Hepatocyte (in vitro differentiated cells): ENCODE data around the gene TMEM150C. TPM values are rescaled to one million over a fixed set of nuclear protein-coding genes. Genes with fewer than 3 reads are reported as not detected.

Experiments
- DNase-seq: peaks from one replicate; pipeline ENCODE4 v3.0.0-alpha.2; 2016; ENCODE audit warnings: low spot score
- H2AFZ ChIP-seq: fragments of 200-600 bp; sonication (generic); 2 replicates; pipeline ENCODE4 v1.6.0; 2016; ENCODE audit warnings: antibody characterized with exemption, mild to moderate bottlenecking
- H3K27ac ChIP-seq: fragments of 200-600 bp; sonication (generic); 2 replicates; pipeline ENCODE4 v1.5.1; 2016; ENCODE audit warnings: mild to moderate bottlenecking
- H3K27me3 ChIP-seq: fragments of 200-600 bp; sonication (generic); 2 replicates; pipeline ENCODE4 v1.6.1; 2016
- H3K36me3 ChIP-seq: fragments of 200-600 bp; sonication (generic); replicated peaks from 2 replicates; pipeline ENCODE4 v1.5.1; 2016; ENCODE audit warnings: low read depth; ENCODE audit not compliant: insufficient read depth
- H3K4me1 ChIP-seq: fragments of 200-600 bp; sonication (generic); 2 replicates; pipeline ENCODE4 v1.5.1; 2016; ENCODE audit warnings: mild to moderate bottlenecking, moderate library complexity; ENCODE audit not compliant: insufficient read depth
- H3K4me2 ChIP-seq: fragments of 200-600 bp; sonication (generic); 2 replicates; pipeline ENCODE4 v1.6.0; 2016
- H3K4me3 ChIP-seq: fragments of 200-600 bp; sonication (generic); 2 replicates; pipeline ENCODE4 v1.5.1; 2016; ENCODE audit warnings: mild to moderate bottlenecking
- H3K79me2 ChIP-seq: fragments of 200-600 bp; sonication (generic); 2 replicates; pipeline ENCODE4 v1.6.0; 2017; ENCODE audit warnings: mild to moderate bottlenecking
- H3K9me2 ChIP-seq: fragments of 200-600 bp; sonication (generic); replicated peaks from 2 replicates; pipeline ENCODE4 v1.6.0; 2017; ENCODE audit warnings: mild to moderate bottlenecking; ENCODE audit not compliant: insufficient read depth
- H3K9me3 ChIP-seq: fragments of 200-600 bp; sonication (generic); 2 replicates; pipeline ENCODE4 v1.5.1; 2016; ENCODE audit warnings: low read depth, mild to moderate bottlenecking
- H4K20me1 ChIP-seq: fragments of 200-600 bp; sonication (generic); 2 replicates; pipeline ENCODE4 v1.6.0; 2016; ENCODE audit warnings: mild to moderate bottlenecking; ENCODE audit not compliant: insufficient read depth, poor library complexity, severe bottlenecking
- EZH2 ChIP-seq: fragments of 200-600 bp; sonication (generic); IDR thresholded peaks from 2 replicates; pipeline ENCODE4 v1.6.1; 2016; ENCODE audit warnings: antibody characterized with exemption, mild to moderate bottlenecking, borderline replicate concordance
- EZH2phosphoT487 ChIP-seq: fragments of 200-600 bp; sonication (generic); IDR thresholded peaks from one replicate; pipeline ENCODE4 v1.6.1; 2018; ENCODE audit warnings: antibody characterized with exemption, mild to moderate bottlenecking, low read depth, moderate library complexity; ENCODE audit not compliant: unreplicated experiment, severe bottlenecking
- WGBS: methylation state at CpG from one replicate; pipeline ENCODE4 v1.1.6; 2016; ENCODE audit warnings: low lambda C conversion rate; ENCODE audit errors: missing lambda C conversion rate; 5-methylcytosine and 5-hydroxymethylcytosine counted together
- polyA plus RNA-seq: library from polyadenylated mRNA; unstranded; fragments of >200 nt; fragmentation: Nextera tagmentation; extraction: Ambion mirVana; gene quantifications from 2 replicates; pipeline ENCODE4 v1.2.1, GENCODE V29; 2016
- total RNA-seq: library from RNA; depleted of rRNA; stranded (reverse); fragments of >200 nt; gene quantifications from 2 replicates; pipeline ENCODE4 v1.2.3, GENCODE V29; 2014
- TF ChIP-seq, protein P1 (sequence below): fragments of 200-600 bp; sonication (generic); IDR thresholded peaks from 2 replicates; pipeline ENCODE4 v1.5.1; 2016; ENCODE audit warnings: antibody characterized with exemption, mild to moderate bottlenecking; ENCODE audit not compliant: poor library complexity

The TMEM150C gene
- total and polyA plus RNA-seq, 2 experiments from 2014 or later, result 3.3 to 4.5 TPM

- H3K4me2 ChIP-seq, result no peak overlapping the region
- H2AFZ ChIP-seq, result no peak overlapping the region
- H3K27me3 ChIP-seq, result no peaks in the 10 kb centered on the region
- no peaks in the 10 kb centered on the region for H3K9me2 ChIP-seq
- no peaks in the 10 kb centered on the region for H3K36me3 ChIP-seq
- no peak for DNase-seq
- no peaks in the 10 kb centered on the region for H4K20me1 ChIP-seq
- H3K4me3 ChIP-seq, result no peak overlapping the region
- 89% methylated on average over 1 of the region's 1 CpG for WGBS
- H3K4me1 ChIP-seq, result no peaks in the 10 kb centered on the region
- H3K79me2 ChIP-seq, result no peaks in the 10 kb centered on the region
- H3K9me3 ChIP-seq, result no peaks in the 10 kb centered on the region
- no peak overlapping the region for H3K27ac ChIP-seq
- TF ChIP-seq, protein P1, sequence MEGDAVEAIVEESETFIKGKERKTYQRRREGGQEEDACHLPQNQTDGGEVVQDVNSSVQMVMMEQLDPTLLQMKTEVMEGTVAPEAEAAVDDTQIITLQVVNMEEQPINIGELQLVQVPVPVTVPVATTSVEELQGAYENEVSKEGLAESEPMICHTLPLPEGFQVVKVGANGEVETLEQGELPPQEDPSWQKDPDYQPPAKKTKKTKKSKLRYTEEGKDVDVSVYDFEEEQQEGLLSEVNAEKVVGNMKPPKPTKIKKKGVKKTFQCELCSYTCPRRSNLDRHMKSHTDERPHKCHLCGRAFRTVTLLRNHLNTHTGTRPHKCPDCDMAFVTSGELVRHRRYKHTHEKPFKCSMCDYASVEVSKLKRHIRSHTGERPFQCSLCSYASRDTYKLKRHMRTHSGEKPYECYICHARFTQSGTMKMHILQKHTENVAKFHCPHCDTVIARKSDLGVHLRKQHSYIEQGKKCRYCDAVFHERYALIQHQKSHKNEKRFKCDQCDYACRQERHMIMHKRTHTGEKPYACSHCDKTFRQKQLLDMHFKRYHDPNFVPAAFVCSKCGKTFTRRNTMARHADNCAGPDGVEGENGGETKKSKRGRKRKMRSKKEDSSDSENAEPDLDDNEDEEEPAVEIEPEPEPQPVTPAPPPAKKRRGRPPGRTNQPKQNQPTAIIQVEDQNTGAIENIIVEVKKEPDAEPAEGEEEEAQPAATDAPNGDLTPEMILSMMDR, result no peak
- TF ChIP-seq EZH2 (no peak), EZH2phosphoT487 (no peak)
These were observed 72.7 kb downstream of the TMEM150C start for GRCh38 chr4:82489076-82489475.

- Histone ChIP-seq H3K79me2 (no peaks in the 10 kb centered on the region), H2AFZ (no peak overlapping the region)
- TF ChIP-seq EZH2phosphoT487, result no peak
- TF ChIP-seq EZH2, result no peak
- TF ChIP-seq, protein P1, result no peak
These were observed 76.6 kb downstream of the TMEM150C start for GRCh38 chr4:82484996-82485783.

GRCh38 chr4:82482387-82482786 lies 79.4 kb downstream of the TMEM150C start:
- Histone ChIP-seq H3K4me3 (no peak overlapping the region), H3K9me2 (no peaks in the 10 kb centered on the region), H3K36me3 (no peaks in the 10 kb centered on the region), H3K27ac (no peak overlapping the region), H2AFZ (no peak overlapping the region), H4K20me1 (no peaks in the 10 kb centered on the region), H3K27me3 (no peaks in the 10 kb centered on the region), H3K79me2 (no peaks in the 10 kb centered on the region), H3K4me2 (no peak overlapping the region), H3K4me1 (no peaks in the 10 kb centered on the region), H3K9me3 (no peaks in the 10 kb centered on the region)
- 69% methylated on average over 6 of the region's 6 CpGs for WGBS
- DNase-seq, result no peak
- TF ChIP-seq EZH2phosphoT487, result no peak
- no peak for TF ChIP-seq EZH2
- TF ChIP-seq, protein P1, result no peak

More at GRCh38 chr4:82484996-82485783, 76.6 kb downstream of the TMEM150C start:
- Histone ChIP-seq H3K9me3 (no peaks in the 10 kb centered on the region), H3K9me2 (no peaks in the 10 kb centered on the region), H3K4me3 (no peak overlapping the region), H4K20me1 (no peaks in the 10 kb centered on the region), H3K27me3 (no peaks in the 10 kb centered on the region), H3K4me1 (no peaks in the 10 kb centered on the region), H3K27ac (no peak overlapping the region), H3K4me2 (no peak overlapping the region), H3K36me3 (no peaks in the 10 kb centered on the region)
- WGBS, result 93% methylated on average over 14 of the region's 14 CpGs
- DNase-seq, result no peak
